ENCODE data around the gene APOL4.
"Not testable (repeated sequence)": the region's sequence is repeated elsewhere in the genome, so short reads cannot be mapped to it uniquely, and the experiment has no call there.

Gene APOL4

GRCh38 chr22:36204632-36205015, 3.0 kb upstream of the APOL4 start:
- no peak for DNase-seq

DNA sequence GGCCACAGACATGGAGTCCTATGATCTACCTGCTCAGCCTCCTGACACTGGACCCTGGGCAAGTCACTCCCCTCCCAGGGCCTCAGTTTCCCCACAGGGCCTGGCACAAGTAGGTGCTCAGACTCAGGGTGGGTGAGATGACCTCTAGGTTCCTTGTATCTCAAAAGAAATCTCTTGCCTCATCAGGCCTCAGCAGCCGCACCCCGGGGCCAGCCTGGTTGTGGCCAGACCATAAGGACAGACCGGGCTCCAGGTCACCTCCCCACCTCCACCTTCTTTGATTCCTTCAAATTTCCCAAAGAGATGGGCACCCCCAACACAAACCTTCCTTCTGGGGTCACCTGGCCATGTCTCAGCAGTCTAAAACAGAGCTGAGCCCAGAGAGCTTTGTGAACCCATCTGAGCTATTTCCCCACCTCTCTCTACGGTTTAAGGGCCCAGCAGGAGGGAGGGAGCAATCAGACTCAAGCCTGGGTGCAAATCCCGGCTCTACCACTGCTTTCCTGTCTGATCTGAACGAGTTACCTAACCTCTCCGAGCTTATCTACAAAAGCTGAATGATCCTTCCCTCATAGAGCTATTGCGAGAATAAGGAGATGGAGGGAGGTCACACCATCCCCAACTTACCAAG, 2.5 kb upstream of the APOL4 start:
- no peak for DNase-seq

- not testable (repeated sequence) for DNase-seq
Observed at GRCh38 chr22:36203441-36203840, 1.8 kb upstream of the APOL4 start.

- not testable (repeated sequence) for DNase-seq
Observed at GRCh38 chr22:36202906-36203305, 1.3 kb upstream of the APOL4 start.

- DNase-seq = not testable (repeated sequence)
Observed at GRCh38 chr22:36201025-36201424, 584 bp downstream of the APOL4 start.

GRCh38 chr22:36199001-36199551, 2.5 kb downstream of the APOL4 start:
- no peak for DNase-seq

DNA sequence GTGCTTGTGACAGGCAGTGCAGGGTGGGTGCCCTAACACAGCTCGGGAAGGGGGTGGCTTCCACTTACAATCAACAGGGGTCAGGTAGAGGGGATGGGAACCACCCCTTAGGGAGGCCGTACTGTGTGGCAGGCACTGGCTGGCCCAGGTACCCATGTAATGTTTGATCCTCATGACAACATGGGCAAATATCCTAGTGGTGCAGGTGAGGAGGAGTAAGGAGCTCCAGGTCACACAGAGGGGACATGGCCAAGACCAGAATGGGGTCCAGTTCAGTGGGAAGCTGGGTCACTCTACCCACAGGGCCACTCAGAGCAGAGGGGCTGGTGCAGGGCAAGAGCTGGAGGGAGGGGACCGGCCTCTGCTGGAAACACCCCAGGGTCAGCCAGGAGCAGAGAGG, 3.1 kb downstream of the APOL4 start:
- DNase-seq = no peak

- no peak for DNase-seq
Observed at GRCh38 chr22:36197514-36198146, 4.0 kb downstream of the APOL4 start.

GRCh38 chr22:36197065-36197440, 4.6 kb downstream of the APOL4 start:
- DNase-seq = no peak

- DNase-seq = no peak
Observed at GRCh38 chr22:36196254-36197064, 5.2 kb downstream of the APOL4 start.

DNA sequence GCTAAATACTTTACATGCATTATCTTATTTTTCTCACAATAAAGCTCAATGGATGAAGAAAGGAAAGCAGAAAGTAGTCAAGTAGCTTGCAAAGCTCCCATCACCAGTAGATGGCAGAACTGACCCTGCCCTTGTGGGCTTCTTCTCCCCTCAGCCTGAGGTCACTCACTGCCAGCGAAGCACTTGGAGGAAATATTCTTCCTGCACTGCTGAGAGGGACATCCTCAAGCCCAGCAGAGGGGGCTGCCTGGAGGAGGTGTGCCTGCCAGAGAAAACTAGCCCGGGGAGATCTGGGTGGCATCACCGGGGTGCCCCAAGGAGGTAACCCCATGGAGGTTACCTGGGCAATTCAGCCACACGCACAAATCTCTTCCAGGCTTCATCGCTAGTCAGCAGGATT, 6.6 kb downstream of the APOL4 start:
- DNase-seq = no peak

GRCh38 chr22:36194385-36194784, 7.2 kb downstream of the APOL4 start:
- no peak for DNase-seq

- DNase-seq = no peak
Observed at GRCh38 chr22:36193577-36193976, 8.0 kb downstream of the APOL4 start.

- no peak for DNase-seq
Observed at GRCh38 chr22:36193171-36193570, 8.4 kb downstream of the APOL4 start.

DNA sequence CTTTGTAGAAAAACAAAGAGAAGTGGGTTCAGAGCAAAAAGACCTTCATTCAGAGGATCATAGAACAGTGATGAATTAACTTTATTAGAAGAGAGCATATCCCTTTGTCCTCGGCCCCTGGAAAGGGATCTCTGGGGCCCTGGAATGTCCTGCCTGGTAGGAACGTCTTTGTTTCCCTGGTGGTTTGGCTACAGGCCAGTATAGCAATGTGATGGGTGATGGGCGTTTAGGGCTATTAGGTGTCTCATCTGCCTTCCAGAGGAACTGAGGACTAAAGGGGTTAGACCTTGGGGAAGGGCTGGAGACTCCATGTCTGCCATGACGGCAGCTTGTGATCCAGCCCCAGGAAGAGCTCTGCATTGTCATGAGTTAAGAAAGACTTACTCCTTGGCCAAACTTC, 9.1 kb downstream of the APOL4 start:
- no peak for DNase-seq

DNA sequence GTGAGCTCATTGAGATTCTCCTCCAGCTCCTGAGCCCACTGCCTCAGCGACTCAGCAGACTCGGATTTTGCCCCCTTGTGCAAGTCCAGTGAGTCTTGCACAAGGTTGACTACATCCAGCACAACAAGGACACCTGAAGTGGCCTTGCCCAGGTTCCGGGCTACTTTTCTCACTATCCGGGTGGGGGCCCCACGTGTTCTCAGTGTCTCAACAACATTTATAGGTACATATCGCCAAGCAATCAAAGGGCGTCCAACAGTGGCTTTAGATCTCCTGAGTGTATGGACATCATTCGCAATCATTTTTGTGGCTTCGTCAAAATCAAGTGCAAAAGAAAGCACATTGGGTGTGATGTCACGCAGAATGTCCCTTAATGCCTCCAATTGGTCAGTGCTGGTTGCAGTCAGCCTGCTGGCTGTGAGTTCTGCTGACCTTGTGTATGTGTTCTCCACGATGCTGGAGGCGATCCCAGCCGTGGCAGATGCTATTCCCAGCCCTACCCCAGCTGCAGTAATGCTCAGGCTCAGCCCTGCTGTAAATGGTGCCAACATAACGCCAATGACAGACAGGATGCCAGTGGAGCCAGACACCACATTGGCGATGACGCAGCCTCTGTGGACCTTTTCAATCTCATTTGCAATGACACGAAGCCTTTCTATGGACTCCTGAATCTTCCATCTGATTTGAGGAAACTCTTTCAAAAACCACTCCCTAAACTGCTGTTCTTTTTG, 10.3 kb downstream of the APOL4 start:
- no peak for DNase-seq

DNA sequence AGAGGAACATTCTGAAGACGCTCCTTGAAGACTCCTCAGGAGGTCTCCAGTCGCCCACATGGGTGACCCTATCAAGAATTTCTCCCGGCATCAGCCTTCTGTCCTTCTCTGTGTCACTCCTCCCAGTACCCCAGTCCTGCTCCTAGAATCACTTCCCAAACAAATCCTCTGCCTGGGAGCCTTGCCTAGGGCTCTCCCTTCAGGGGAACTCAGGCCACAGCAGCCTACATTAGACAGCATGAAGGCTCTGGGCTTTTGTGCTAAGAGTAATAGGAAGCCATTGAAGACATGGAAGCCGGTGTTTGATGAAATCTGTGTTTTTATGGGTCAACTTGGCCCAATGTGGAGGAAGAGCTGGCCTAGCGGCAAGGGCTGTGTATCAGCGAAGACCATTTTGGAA, 13.7 kb downstream of the APOL4 start:
- not testable (repeated sequence) for DNase-seq

DNA sequence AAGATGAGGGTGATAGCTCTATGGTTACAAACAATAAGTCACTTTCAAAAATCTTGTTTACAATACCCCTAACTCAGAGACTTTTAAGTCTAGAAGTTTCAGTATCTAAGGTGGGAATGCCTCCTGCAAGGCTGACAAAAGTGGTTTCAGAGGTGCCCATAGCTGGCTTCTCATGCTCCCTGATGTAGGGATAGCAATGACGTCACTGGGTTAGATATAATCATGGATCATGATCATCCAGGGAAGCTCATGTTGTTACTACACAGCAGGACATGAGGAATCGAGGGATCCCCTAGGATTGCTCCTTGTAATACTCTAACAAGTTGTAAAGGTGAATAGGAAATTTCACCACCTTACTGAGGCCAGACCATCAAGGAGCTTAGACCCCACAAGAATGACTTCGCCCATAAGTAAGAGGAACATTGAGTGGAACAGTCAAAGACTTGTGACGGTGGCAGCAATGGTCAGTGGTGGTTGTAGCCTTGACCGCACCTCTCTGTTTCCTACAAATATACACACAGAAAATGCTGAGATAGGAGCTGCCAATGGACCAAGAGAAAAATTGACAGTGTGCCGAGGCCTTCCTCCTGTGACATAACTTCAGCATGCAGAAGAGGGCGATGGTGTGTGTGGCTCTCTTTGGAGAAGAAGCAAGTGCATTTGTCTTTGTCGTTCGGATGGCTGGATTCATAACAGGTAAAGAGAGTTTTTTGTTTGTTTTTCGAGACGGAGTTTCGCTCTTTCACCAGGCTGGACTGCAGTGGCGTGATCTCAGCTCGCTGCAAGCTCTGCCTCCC, 15.6 kb downstream of the APOL4 start:
- DNase-seq = no peak

- DNase-seq = no peak
Observed at GRCh38 chr22:36184433-36185025, 17.1 kb downstream of the APOL4 start.

- DNase-seq = no peak
Observed at GRCh38 chr22:36183446-36183845, 18.2 kb downstream of the APOL4 start.

DNA sequence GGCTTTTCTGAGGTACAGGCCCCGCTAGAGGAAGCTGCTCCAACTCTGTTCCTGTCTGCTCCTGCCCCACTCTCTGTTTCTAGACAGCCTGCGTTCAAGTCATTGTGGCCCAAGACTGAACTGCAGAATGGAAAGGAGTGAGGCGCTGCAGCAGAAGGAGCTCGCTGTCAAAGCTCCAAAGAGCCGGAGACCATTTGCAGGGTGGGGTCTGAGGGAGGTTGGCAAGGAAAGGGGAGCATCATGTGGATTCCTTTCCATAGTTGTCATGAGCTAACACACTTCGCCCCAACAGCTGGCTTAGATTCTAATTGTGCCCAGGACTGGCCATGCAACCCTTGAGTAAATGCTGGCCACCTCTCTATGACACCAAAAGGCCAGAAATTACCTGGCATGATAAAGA, 18.8 kb downstream of the APOL4 start:
- DNase-seq = no peak

DNA sequence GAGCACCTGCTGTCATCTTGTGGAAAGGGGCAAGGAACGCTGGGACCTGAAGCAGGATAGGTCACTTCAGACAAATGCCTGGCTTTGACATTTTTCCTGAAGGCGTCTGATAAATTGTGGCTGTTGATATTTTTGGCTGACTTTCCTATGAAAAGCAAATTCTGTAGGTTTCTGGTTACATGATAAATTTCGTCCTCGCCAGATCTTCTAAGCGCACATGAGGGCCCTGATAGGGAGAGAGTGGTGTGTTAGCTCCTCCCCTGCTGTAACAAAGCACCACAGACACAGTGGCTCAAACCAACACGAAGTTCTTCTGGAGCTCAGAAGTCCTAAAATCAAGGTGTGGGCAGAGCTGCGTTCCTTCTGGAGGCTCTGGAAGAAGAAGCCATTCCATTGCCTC, 19.6 kb downstream of the APOL4 start:
- no peak for DNase-seq
